ENCODE results near the gene AP2M1. TPM values are rescaled to one million over a fixed set of nuclear protein-coding genes. Genes with fewer than 3 reads are reported as not detected.

AP2M1 gene
- total RNA-seq, 4 donors from 2014 or later = 109 to 168 (median 122) TPM

- 10 to 14% methylated on average over 24 to 34 of the region's 79 CpGs for whole genome bisulfite sequencing, 2 donors
- H3K4me3 ChIP-seq (ENCODE audit: low read depth, poor library complexity, severe bottlenecking) = no peak overlapping the region
- intact Hi-C loops (cut with DNase I; ENCODE audit: low total_unique reads) = no loop called here
- no peak for TF ChIP-seq POLR2A (IDR thresholded peaks at IDR 0.05)
- TF ChIP-seq CTCF (IDR thresholded peaks at IDR 0.05) = no peak
- no peak for DNase-seq (ENCODE audit: low spot score in 2 of 2)
These were observed 56.2 kb downstream of the AP2M1 start for GRCh38 chr3:184230603-184231528.

- intact Hi-C loops (cut with DNase I; ENCODE audit: low total_unique reads) = no loop called here
- no peak for TF ChIP-seq CTCF (IDR thresholded peaks at IDR 0.05)
- no peak for TF ChIP-seq POLR2A (IDR thresholded peaks at IDR 0.05)
- H3K4me3 ChIP-seq (ENCODE audit: low read depth, poor library complexity, severe bottlenecking) = no peak overlapping the region
- WGBS, 2 donors = 47 to 60% methylated on average over 3 of the region's 3 CpGs
- DNase-seq (ENCODE audit: low spot score in 2 of 2) = no peak
These were observed 57.0 kb downstream of the AP2M1 start for GRCh38 chr3:184231671-184232070.

- TF ChIP-seq CTCF (IDR thresholded peaks at IDR 0.05) (no peak), POLR2A (IDR thresholded peaks at IDR 0.05) (no peak)
- no peak overlapping the region for H3K4me3 ChIP-seq (ENCODE audit: low read depth, poor library complexity, severe bottlenecking)
- WGBS, 2 donors = 88 to 89% methylated on average over 20 to 23 of the region's 23 CpGs
- intact Hi-C loops (cut with DNase I; ENCODE audit: low total_unique reads) = no loop called here
- DNase-seq (ENCODE audit: low spot score in 2 of 2) = no peak
These were observed 58.6 kb downstream of the AP2M1 start for GRCh38 chr3:184233127-184233843.

Other genes with a start within 250 kb of the AP2M1 start
- gene ABCC5, start 157.0 kb upstream of the AP2M1 start, total RNA-seq = 10 to 100 TPM in 3 of 4 donors, 1 to 10 TPM in 1; 8.9 to 14.3 (median 11.9) TPM
- gene HTR3D, start 143.1 kb upstream of the AP2M1 start, total RNA-seq = not detected
- gene HTR3C, start 121.8 kb upstream of the AP2M1 start, total RNA-seq = not detected
- not detected for gene HTR3E, start 77.8 kb upstream of the AP2M1 start, total RNA-seq
- gene EIF2B5, start 39.5 kb upstream of the AP2M1 start, total RNA-seq = 10 to 100 TPM; 36.5 to 52.5 (median 40.1) TPM
- 10 to 100 TPM; 37.9 to 81.9 (median 42.4) TPM for gene DVL3, start 19.5 kb upstream of the AP2M1 start, total RNA-seq
- gene ABCF3, start 11.3 kb downstream of the AP2M1 start, total RNA-seq = 10 to 100 TPM; 47.6 to 62.9 (median 53.6) TPM
- not detected for gene VWA5B2, start 54.7 kb downstream of the AP2M1 start, total RNA-seq
- 10 to 100 TPM; 41.7 to 53.6 (median 46.2) TPM for gene ALG3, start 74.1 kb downstream of the AP2M1 start, total RNA-seq
- gene EEF1AKMT4, start 74.8 kb downstream of the AP2M1 start, total RNA-seq = 1 to 10 TPM; 4.3 to 7.7 (median 6.1) TPM
- gene CAMK2N2, start 86.7 kb downstream of the AP2M1 start, total RNA-seq = not detected
- not detected for gene ECE2, start 101.2 kb downstream of the AP2M1 start, total RNA-seq
- 100 to 1,000 TPM; 194 to 263 (median 211) TPM for gene PSMD2, start 124.4 kb downstream of the AP2M1 start, total RNA-seq
- 100 to 1,000 TPM; 418 to 445 (median 433) TPM for gene EIF4G1, start 139.8 kb downstream of the AP2M1 start, total RNA-seq
- gene FAM131A, start 162.7 kb downstream of the AP2M1 start, total RNA-seq = 10 to 100 TPM; 60.3 to 81.7 (median 66.9) TPM
- 1 to 10 TPM; 1.7 to 6.0 (median 4.0) TPM for gene CLCN2, start 186.8 kb downstream of the AP2M1 start, total RNA-seq
- gene POLR2H, start 186.9 kb downstream of the AP2M1 start, total RNA-seq = 10 to 100 TPM; 54.7 to 95.9 (median 66.8) TPM
- gene THPO, start 203.4 kb downstream of the AP2M1 start, total RNA-seq = 1 to 10 TPM in 1 of 4 donors, under 1 TPM in 2, not detected in 1; 0.36 to 1.3 (median 0.37) TPM
- gene CHRD, start 205.2 kb downstream of the AP2M1 start, total RNA-seq = 1 to 10 TPM; 3.3 to 5.2 (median 4.3) TPM